Thymus (tissue), 11 donors: ENCODE measurements around the gene EEA1. TPM values are rescaled to one million over a fixed set of nuclear protein-coding genes. Genes with fewer than 3 reads are reported as not detected.
"Not testable (repeated sequence)": the region's sequence is repeated elsewhere in the genome, so short reads cannot be mapped to it uniquely, and the experiment has no call there.

Source experiments
- DNase-seq, 9 donors: peaks; one replicate each; pipeline ENCODE4 v3.0.0-alpha.2; 2013; ENCODE audit warnings: low spot score in 9 of 9, low read depth in 6 of 9, missing footprints in 1 of 9
- H3K27ac ChIP-seq, 2 donors: one replicate each; pipeline ENCODE4 v1.5.1; 2013; ENCODE audit warnings: control low read depth in 1 of 2, low read depth in 1 of 2, low read length in 1 of 2, mild to moderate bottlenecking in 1 of 2, moderate library complexity in 1 of 2
- H3K27me3 ChIP-seq, 2 donors: one replicate each; pipeline ENCODE4 v1.5.1; 2013; ENCODE audit warnings: low read length in 1 of 2; ENCODE audit not compliant: control insufficient read depth in 2 of 2, insufficient read depth in 1 of 2
- H3K36me3 ChIP-seq, 2 donors: one replicate each; pipeline ENCODE4 v1.5.1; 2013; ENCODE audit warnings: low read length in 1 of 2, mild to moderate bottlenecking in 1 of 2, moderate library complexity in 1 of 2; ENCODE audit not compliant: control insufficient read depth in 2 of 2, insufficient read depth in 2 of 2
- H3K4me1 ChIP-seq, 2 donors: one replicate each; pipeline ENCODE4 v1.5.1; 2013; ENCODE audit warnings: low read length in 2 of 2; ENCODE audit not compliant: control insufficient read depth in 2 of 2, insufficient read depth in 2 of 2
- H3K4me3 ChIP-seq, 2 donors: one replicate each; pipeline ENCODE4 v1.5.1; 2013; ENCODE audit warnings: low read length in 2 of 2, control low read depth in 1 of 2, mild to moderate bottlenecking in 1 of 2
- H3K9me3 ChIP-seq, 2 donors: one replicate each; pipeline ENCODE4 v1.5.1; 2013; ENCODE audit warnings: low read length in 1 of 2, mild to moderate bottlenecking in 1 of 2; ENCODE audit not compliant: control insufficient read depth in 2 of 2, insufficient read depth in 1 of 2
- WGBS: extraction: QIAGEN DNeasy Blood & Tissue Kit; methylation state at CpG from one replicate; pipeline ENCODE4 v1.1.7; 2013; 5-methylcytosine and 5-hydroxymethylcytosine counted together
- polyA plus RNA-seq: library from polyadenylated mRNA; stranded (reverse); fragments of 200-250 nt; gene quantifications from one replicate; pipeline ENCODE4 v1.2.3, GENCODE V29; 2013
- total RNA-seq: library from RNA; stranded (reverse); fragments of 120-200 nt; gene quantifications from one replicate; pipeline ENCODE4 v1.2.4, GENCODE V29; 2013
- donor health status: healthy.

Gene EEA1
- total and polyA plus RNA-seq, 2 donors, result 4.3 to 5.2 TPM

DNA sequence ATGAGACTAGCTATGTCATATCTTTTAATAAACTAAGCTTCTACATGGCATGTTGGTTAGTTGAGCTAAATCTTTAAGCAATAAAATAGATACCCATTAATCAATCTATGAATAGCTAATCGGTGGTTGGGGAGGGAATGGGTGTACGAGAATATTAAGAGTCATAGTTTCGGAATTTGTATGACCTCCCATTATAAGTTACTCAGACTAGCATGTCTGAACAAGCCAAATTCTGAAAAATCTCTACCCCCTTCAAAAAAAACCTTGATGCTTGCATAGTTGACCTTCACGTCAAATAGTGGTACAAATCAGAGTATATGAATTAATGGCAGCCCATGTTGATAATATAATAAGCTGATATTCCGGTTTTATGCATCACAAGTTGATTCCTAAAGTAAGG is 166.3 kb downstream of the EEA1 start:
- no peaks in the 10 kb centered on the region for H3K9me3 ChIP-seq
- no peaks in the 10 kb centered on the region for H3K4me1 ChIP-seq
- no peaks in the 10 kb centered on the region for H3K27me3 ChIP-seq
- H3K27ac ChIP-seq, result no peak overlapping the region
- DNase-seq, result no peak
- WGBS, result 97% methylated on average over 5 of the region's 5 CpGs
- no peak overlapping the region for H3K4me3 ChIP-seq
- no peaks in the 10 kb centered on the region for H3K36me3 ChIP-seq

DNA sequence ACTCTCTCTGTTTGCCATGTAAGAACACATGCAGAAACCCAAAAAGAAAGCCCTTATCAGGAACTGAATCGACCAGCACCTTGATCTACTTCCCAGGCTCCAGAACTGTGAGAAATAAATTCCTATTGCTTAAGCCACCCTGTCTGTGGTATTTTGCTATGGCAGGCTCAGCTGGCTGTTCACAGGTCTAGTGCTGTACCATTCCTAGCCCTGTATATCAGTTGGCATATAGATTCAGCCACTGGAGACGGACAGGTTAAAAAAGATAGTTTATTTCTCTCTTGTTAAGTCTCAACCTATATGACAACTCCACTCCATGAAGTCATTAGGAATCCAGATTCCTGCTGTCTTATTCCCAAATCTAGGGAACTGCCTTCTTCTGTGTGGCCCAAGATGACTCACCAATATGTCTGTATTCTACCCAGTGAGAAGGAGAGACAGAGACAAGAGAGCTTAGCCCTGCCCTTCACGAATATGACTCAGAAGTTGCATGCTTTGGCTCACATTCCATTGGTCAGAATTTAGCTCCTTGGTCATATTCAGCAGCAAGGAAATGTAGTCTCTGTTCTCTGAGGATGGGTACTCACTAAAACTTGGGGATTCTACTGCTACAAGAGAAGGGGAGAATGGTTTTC is 169.3 kb downstream of the EEA1 start:
- H3K27ac ChIP-seq, result no peak overlapping the region
- no peak overlapping the region for H3K4me3 ChIP-seq
- DNase-seq, result no peak
- no peaks in the 10 kb centered on the region for H3K36me3 ChIP-seq
- no peaks in the 10 kb centered on the region for H3K9me3 ChIP-seq
- no peaks in the 10 kb centered on the region for H3K4me1 ChIP-seq
- H3K27me3 ChIP-seq, result no peaks in the 10 kb centered on the region
- 93% methylated on average over 3 of the region's 3 CpGs for WGBS

DNA sequence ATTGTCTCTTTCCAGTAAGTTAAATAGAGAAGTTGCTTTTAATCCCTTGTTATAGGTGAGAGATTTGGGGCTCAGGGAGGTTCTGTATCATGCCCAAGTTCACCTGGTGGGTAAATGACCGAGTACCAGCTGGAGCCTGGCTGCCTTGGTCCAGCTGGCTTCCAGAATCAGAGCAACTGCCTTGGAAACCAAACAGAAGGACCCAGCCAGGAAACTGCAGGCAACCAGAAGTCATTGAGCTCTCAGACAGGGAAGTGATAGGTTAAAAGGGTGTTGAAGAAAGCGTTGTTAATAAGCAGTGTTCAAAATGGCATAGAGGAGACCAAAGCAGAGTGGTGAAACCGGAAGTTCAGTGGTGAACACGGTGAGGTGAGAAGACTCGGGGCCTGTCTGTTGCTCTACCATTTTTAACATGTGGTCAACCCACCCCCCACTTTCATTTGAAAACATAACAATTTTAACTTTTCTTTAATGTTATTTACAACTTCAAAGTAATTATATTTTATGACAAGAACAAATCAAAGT is 171.4 kb downstream of the EEA1 start:
- no peaks in the 10 kb centered on the region for H3K27me3 ChIP-seq
- WGBS, result 87% methylated on average over 5 of the region's 5 CpGs
- no peak for DNase-seq
- no peaks in the 10 kb centered on the region for H3K36me3 ChIP-seq
- no peaks in the 10 kb centered on the region for H3K9me3 ChIP-seq
- H3K27ac ChIP-seq, result no peak overlapping the region
- H3K4me3 ChIP-seq, result no peak overlapping the region
- H3K4me1 ChIP-seq, result no peaks in the 10 kb centered on the region

DNA sequence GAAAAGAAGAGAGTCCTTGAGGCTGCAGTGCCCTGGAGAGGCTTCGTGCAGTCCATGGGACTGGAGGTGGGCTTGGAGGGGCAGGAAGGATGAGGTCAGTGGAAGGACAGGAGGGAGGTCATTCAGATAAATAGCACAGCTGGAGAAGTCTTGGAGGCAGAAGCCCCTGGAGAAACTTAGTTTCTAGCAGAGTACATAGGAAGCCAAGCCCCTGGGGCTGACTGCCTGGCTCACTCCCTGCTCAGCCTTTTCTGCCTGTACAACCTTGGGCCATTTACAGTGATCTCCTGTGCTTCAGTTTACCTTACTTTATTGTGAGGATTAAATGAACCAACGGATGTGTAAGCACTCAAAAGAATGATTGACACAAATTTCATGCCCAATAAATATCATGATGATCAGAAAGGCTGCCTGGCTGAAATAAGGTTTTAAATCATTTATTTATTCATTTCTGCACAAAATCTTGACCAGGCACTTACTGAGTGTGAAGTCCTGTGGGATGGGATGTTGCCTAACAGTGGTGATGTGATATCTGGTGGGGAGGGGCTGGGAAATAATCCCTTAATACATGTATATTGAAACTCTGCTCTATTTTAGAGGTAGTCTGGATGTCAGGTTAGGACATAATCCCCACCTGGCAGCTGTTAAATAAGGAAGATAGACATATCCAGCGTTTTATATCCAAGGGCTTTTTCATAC is 172.0 kb downstream of the EEA1 start:
- H3K9me3 ChIP-seq, result no peaks in the 10 kb centered on the region
- DNase-seq, result no peak
- H3K27ac ChIP-seq, result no peak overlapping the region
- no peaks in the 10 kb centered on the region for H3K4me1 ChIP-seq
- H3K4me3 ChIP-seq, result no peak overlapping the region
- no peaks in the 10 kb centered on the region for H3K36me3 ChIP-seq
- no peaks in the 10 kb centered on the region for H3K27me3 ChIP-seq
- WGBS, result 96% methylated on average over 3 of the region's 3 CpGs

DNA sequence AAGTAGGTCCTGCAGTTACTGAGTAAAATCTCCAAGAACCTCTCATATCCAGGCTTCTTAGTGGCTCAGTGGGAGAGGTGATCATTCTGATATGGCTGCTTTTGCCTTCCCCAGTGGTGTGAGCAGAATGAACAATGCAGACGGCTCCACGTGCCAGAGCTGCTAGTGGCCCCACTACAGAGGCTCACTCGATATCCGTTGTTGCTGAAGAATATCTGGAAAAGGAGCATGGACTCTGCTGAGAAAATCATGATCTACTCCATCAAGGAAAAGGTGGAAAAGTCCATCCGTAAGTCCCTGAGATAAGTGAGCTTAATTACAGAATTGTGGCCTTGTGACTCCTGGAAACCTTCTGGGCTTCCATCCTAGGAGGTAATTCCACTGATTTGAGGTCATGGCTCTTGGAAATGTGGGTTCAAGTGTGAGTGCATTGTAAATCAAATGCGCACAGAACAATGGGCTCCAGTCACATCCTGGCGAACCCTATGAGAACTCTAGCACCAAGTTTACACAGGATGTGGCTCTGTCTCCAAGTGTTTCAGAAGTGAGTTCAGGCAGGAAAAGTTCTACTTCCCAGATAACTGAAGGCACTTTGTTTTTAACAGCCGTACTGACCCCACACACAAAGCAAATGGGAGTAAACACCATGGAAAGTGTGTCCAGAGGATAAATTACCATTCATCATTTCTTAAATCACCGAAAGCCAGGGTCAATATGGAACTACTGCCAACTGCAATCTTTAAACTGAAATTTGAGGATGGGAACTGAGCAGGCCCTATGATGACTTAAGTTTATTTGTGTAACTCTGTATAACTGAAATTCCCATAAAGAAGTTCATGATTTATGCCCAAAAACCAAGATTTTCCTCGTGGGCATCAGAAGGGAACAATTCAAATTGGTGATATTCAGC is 174.9 kb downstream of the EEA1 start:
- no peaks in the 10 kb centered on the region for H3K27me3 ChIP-seq
- H3K27ac ChIP-seq, result no peak overlapping the region
- 93% methylated on average over 10 of the region's 10 CpGs for WGBS
- no peak for DNase-seq
- H3K4me1 ChIP-seq, result no peaks in the 10 kb centered on the region
- H3K9me3 ChIP-seq, result no peaks in the 10 kb centered on the region
- H3K36me3 ChIP-seq, result no peaks in the 10 kb centered on the region
- H3K4me3 ChIP-seq, result no peak overlapping the region

DNA sequence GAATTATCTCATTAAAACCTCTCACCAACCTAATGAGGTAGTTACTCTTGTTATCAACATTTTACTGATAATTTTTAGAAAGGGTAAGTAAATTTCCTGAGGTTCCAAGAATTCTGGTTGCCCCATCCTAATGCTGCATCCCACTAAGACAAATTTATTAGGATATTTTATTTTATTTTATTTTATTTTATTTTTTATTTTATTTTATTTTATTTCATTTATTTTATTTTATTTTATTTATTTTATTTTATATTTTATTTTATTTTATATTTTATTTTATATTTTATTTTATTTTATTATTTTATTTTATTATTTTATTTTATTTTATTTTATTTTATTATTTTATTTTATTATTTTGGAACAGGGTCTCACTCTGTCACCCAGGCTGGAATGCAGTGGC is 179.4 kb downstream of the EEA1 start:
- H3K4me3 ChIP-seq, H3K9me3 ChIP-seq, H3K4me1 ChIP-seq, H3K36me3 ChIP-seq, H3K27ac ChIP-seq, DNase-seq, H3K27me3 ChIP-seq: not testable (repeated sequence)

DNA sequence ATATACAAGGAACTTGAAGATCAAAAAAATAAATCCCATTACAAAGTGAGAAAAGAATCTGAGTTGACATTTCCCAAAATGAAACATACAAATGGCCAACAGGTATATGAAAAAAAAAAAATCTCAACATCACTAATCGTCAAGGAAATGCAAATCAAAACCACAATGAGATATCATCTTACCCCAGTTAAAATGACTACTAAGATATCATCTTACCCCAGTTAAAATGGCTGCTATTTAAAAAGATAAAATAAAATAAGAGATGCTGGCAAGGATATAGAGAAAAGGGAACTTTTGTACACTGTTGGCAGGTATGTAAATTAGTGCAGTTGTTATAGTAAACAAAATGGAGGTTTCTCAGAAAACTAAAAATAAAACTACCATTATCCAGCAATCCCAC is 181.9 kb downstream of the EEA1 start:
- 9% methylated on average over 1 of the region's 1 CpG for WGBS
- DNase-seq, result no peak
- H3K9me3 ChIP-seq, result no peaks in the 10 kb centered on the region
- H3K4me1 ChIP-seq, result no peaks in the 10 kb centered on the region
- H3K36me3 ChIP-seq, result no peaks in the 10 kb centered on the region
- no peak overlapping the region for H3K27ac ChIP-seq
- no peak overlapping the region for H3K4me3 ChIP-seq
- H3K27me3 ChIP-seq, result no peaks in the 10 kb centered on the region

DNA sequence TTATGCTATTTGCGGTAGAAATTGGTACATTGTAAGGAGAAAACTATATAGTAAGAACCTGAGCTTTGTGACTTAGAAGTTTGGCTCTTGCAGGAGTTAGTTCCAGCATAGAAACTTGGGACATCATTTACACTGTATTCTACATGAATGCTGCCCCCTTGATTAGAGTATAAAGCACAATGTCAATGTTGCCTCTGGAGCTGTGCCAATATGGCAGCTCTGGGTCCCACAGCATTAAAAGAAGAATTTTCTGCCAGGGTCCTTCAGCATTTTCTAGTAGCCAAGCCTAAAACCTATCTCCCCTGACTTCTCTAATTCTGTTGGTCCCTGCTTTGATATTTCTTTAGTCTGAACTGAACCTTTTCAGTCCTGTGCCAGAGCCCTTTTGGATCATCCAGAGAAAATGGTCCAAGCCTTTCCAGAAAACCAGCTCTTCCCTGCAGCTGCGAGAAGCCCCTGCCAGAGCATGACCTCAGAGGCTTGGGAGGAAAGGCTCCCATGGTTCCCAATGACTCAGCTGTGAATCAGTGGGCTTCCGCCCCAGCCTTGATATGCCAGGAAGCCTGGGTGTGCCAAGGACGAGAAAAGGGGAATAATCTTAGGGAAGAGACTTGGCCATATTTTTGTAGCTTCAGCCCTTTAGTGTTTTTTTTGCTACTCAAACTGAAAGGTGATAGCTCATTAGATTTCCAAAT is 183.1 kb downstream of the EEA1 start:
- Histone ChIP-seq H3K27me3 (no peaks in the 10 kb centered on the region), H3K9me3 (no peaks in the 10 kb centered on the region), H3K36me3 (no peaks in the 10 kb centered on the region), H3K27ac (no peak overlapping the region), H3K4me1 (no peaks in the 10 kb centered on the region), H3K4me3 (no peak overlapping the region)
- no peak for DNase-seq
- WGBS, result 95% methylated on average over 4 of the region's 4 CpGs
